Measurements from ENCODE around the gene SCT. TPM values are rescaled to one million over a fixed set of nuclear protein-coding genes. Genes with fewer than 3 reads are reported as not detected.

The SCT gene
- total and polyA plus RNA-seq, 2 donors from 2014 or later = not detected

DNA sequence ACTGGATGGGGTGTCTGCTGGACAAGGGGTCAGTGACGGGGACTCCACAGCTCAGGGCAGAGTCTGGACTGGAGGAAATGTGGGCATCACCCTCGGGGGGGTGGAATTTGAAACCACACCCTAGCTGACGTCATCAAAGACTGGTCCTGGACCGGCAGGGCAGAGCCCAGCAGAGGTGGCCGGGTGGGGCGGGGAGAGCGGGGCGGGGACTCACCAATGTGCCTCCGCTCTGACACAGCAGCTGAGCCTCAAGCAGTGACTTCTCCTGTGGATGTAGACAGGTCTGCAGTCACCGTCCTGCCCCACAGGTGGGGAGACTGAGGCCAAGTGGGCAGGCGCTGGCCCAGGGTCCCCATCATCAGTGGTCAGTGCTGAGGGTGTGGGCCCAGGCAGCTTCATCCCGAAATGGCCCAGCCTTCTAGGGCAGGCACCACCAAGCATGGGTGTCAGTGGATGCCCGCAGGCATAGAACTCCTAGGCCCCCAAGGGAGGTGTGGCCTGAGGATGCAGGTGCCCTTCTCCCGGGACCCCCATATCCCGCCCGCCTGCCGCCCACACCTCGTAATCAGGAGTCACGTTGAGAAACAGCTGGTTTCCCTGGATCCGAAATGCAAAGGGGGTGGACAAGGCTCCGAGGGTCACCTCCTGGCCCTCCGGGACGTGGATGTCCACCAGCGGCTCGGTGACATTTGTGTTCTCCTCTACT is 2.8 kb downstream of the SCT start:
- H3K27ac ChIP-seq (ENCODE audit: low read depth in 2 of 2, low read length in 2 of 2) = no peak overlapping the region
- no peaks in the 10 kb centered on the region for H3K9me3 ChIP-seq (ENCODE audit: control insufficient read depth in 2 of 3, insufficient read depth in 1 of 3, low read length in 3 of 3)
- FAIRE-seq (no peak), DNase-seq (peak in 2 of 5 donors; percentile 70 to 79)
- H3K4me3 ChIP-seq (ENCODE audit: low read length in 3 of 3) = peak overlapping the region in 2 of 3 donors; percentile 49 to 61
- H3K36me3 ChIP-seq (ENCODE audit: control insufficient read depth in 2 of 3, insufficient read depth in 3 of 3, low read length in 3 of 3) = no peaks in the 10 kb centered on the region
- TF ChIP-seq, protein P1, sequence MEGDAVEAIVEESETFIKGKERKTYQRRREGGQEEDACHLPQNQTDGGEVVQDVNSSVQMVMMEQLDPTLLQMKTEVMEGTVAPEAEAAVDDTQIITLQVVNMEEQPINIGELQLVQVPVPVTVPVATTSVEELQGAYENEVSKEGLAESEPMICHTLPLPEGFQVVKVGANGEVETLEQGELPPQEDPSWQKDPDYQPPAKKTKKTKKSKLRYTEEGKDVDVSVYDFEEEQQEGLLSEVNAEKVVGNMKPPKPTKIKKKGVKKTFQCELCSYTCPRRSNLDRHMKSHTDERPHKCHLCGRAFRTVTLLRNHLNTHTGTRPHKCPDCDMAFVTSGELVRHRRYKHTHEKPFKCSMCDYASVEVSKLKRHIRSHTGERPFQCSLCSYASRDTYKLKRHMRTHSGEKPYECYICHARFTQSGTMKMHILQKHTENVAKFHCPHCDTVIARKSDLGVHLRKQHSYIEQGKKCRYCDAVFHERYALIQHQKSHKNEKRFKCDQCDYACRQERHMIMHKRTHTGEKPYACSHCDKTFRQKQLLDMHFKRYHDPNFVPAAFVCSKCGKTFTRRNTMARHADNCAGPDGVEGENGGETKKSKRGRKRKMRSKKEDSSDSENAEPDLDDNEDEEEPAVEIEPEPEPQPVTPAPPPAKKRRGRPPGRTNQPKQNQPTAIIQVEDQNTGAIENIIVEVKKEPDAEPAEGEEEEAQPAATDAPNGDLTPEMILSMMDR (IDR thresholded peaks at IDR 0.05; ENCODE audit: borderline replicate concordance, extremely low read depth, insufficient read depth) = no peak
- intact Hi-C loops (cut with DNase I) = no loop called here
- peaks cover 4% of the 10 kb centered on the region for H3K27me3 ChIP-seq (ENCODE audit: control insufficient read depth, insufficient read depth, low read length)
- H3K4me1 ChIP-seq (ENCODE audit: control insufficient read depth in 2 of 3, insufficient read depth in 2 of 3, low read depth in 1 of 3, low read length in 3 of 3) = no peaks in the 10 kb centered on the region
- H3K9ac ChIP-seq (ENCODE audit: low read length in 3 of 3) = peak overlapping the region in 1 of 3 donors; percentile 46

- DNase-seq (no peak), FAIRE-seq (no peak)
- Histone ChIP-seq H3K27ac (ENCODE audit: low read depth in 2 of 2, low read length in 2 of 2) (no peak overlapping the region), H3K9ac (ENCODE audit: low read length in 3 of 3) (no peak overlapping the region), H3K9me3 (ENCODE audit: control insufficient read depth in 2 of 3, insufficient read depth in 1 of 3, low read length in 3 of 3) (no peaks in the 10 kb centered on the region), H3K4me1 (ENCODE audit: control insufficient read depth in 2 of 3, insufficient read depth in 2 of 3, low read depth in 1 of 3, low read length in 3 of 3) (no peaks in the 10 kb centered on the region), H3K27me3 (ENCODE audit: control insufficient read depth, insufficient read depth, low read length) (peaks cover 3% of the 10 kb centered on the region), H3K4me3 (ENCODE audit: low read length in 3 of 3) (no peak overlapping the region), H3K36me3 (ENCODE audit: control insufficient read depth in 2 of 3, insufficient read depth in 3 of 3, low read length in 3 of 3) (no peaks in the 10 kb centered on the region)
- intact Hi-C loops (cut with DNase I) = no loop called here
- TF ChIP-seq, protein P1 (IDR thresholded peaks at IDR 0.05; ENCODE audit: borderline replicate concordance, extremely low read depth, insufficient read depth) = no peak
Measured at GRCh38 chr11:623349-623869, 3.6 kb downstream of the SCT start.

DNA sequence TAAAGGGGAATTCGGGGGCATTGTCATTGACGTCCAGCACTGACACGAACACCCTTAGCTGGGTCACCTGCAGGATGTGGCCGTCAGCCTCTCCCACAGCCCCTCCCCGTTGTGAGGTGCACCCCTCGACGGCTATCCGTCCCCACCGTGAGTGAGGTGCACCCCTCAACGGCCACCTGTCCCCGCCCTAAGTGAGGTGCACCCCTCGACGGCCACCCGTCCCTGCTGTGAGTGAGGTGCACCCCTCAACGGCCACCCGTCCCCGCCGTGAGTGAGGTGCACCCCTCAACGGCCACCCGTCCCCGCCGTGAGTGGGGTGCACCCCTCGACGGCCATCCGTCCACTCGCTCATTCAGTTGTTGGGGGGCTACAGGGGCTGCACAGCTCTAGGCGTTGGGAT is 5.1 kb downstream of the SCT start:
- intact Hi-C loops (cut with DNase I) = no loop called here
- no peaks in the 10 kb centered on the region for H3K27me3 ChIP-seq (ENCODE audit: control insufficient read depth, insufficient read depth, low read length)
- TF ChIP-seq, protein P1 (IDR thresholded peaks at IDR 0.05; ENCODE audit: borderline replicate concordance, extremely low read depth, insufficient read depth) = no peak
- no peak overlapping the region for H3K4me3 ChIP-seq (ENCODE audit: low read length in 3 of 3)
- FAIRE-seq (no peak), DNase-seq (peak in 1 of 5 donors; percentile 43)
- no peaks in the 10 kb centered on the region for H3K9me3 ChIP-seq (ENCODE audit: control insufficient read depth in 2 of 3, insufficient read depth in 1 of 3, low read length in 3 of 3)
- no peaks in the 10 kb centered on the region for H3K36me3 ChIP-seq (ENCODE audit: control insufficient read depth in 2 of 3, insufficient read depth in 3 of 3, low read length in 3 of 3)
- H3K4me1 ChIP-seq (ENCODE audit: control insufficient read depth in 2 of 3, insufficient read depth in 2 of 3, low read depth in 1 of 3, low read length in 3 of 3) = no peaks in the 10 kb centered on the region
- H3K27ac ChIP-seq (ENCODE audit: low read depth in 2 of 2, low read length in 2 of 2) = no peak overlapping the region
- H3K9ac ChIP-seq (ENCODE audit: low read length in 3 of 3) = no peak overlapping the region

Measured in kidney (tissue), 14 donors.